IMR-90 (cell line): ENCODE data around the gene ACP4. TPM values are rescaled to one million over a fixed set of nuclear protein-coding genes. Genes with fewer than 3 reads are reported as not detected.

Experiments
- ATAC-seq: fragments of 200-7000 bp; cut with Tn5 transposase; 2 replicates; pipeline ENCODE4 v1.9.1; 2020; ENCODE audit warnings: low read depth, mild to moderate bottlenecking, moderate library complexity
- BruUV-seq: library from RNA; stranded (reverse); fragments of 400-500 nt; replicated peaks from 2 replicates; lab custom pipeline; 2021; lab: Mats Ljungman, UMichigan
- CTCF ChIA-PET: fragments of 300-600 bp; formaldehyde crosslinking; extraction: SDS; loops from one replicate; lab custom pipeline; 2021; ENCODE audit warnings: antibody characterized with exemption; lab: Yijun Ruan, JAX
- POLR2A ChIA-PET: fragments of 300-600 bp; sonication (Branson Sonifier 250); formaldehyde crosslinking; loops from one replicate; lab custom pipeline; 2022; ENCODE audit warnings: antibody characterized with exemption; ENCODE audit not compliant: unreplicated experiment; lab: Charles Lee
- DNase-seq: peaks from one replicate; pipeline ENCODE4 v3.0.0; 2013
- H2AFZ ChIP-seq: replicated peaks from 2 replicates; pipeline ENCODE3; 2013; ENCODE audit warnings: low read length, mild to moderate bottlenecking; ENCODE audit not compliant: poor library complexity
- H2AK5ac ChIP-seq: 2 replicates; pipeline ENCODE4 v1.6.1; 2013; ENCODE audit warnings: low read depth, low read length, inconsistent platforms
- H2AK9ac ChIP-seq: replicated peaks from 2 replicates; pipeline ENCODE3; 2013; ENCODE audit warnings: mild to moderate bottlenecking, low read depth, low read length, moderate library complexity; ENCODE audit not compliant: poor library complexity
- H2BK120ac ChIP-seq: 2 replicates; pipeline ENCODE4 v1.6.1; 2013; ENCODE audit warnings: low read depth, low read length, inconsistent platforms
- H2BK15ac ChIP-seq: 3 replicates; pipeline ENCODE4 v1.6.1; 2013; ENCODE audit warnings: low read depth, low read length, inconsistent platforms
- H2BK20ac ChIP-seq: 2 replicates; pipeline ENCODE4 v1.6.1; 2013; ENCODE audit warnings: low read depth, mild to moderate bottlenecking, inconsistent platforms, low read length, moderate library complexity
- H2BK5ac ChIP-seq: 2 replicates; pipeline ENCODE4 v1.6.1; 2013; ENCODE audit warnings: mild to moderate bottlenecking, low read depth, low read length, inconsistent platforms; ENCODE audit not compliant: poor library complexity, severe bottlenecking
- H3K14ac ChIP-seq: replicated peaks from 2 replicates; pipeline ENCODE4 v1.6.1; 2013; ENCODE audit warnings: low read depth, low read length, inconsistent platforms
- H3K18ac ChIP-seq: 2 replicates; pipeline ENCODE4 v1.6.1; 2013; ENCODE audit warnings: low read depth, low read length, control low read depth
- H3K23ac ChIP-seq: 2 replicates; pipeline ENCODE4 v1.6.1; 2013; ENCODE audit warnings: low read depth, low read length, inconsistent platforms
- H3K27ac ChIP-seq: 2 replicates; pipeline ENCODE4 v1.5.1; 2013; ENCODE audit warnings: mild to moderate bottlenecking, control low read depth, low read length; ENCODE audit not compliant: insufficient read depth
- H3K27me3 ChIP-seq: 2 replicates; pipeline ENCODE4 v1.6.1; 2013; ENCODE audit warnings: low read length; ENCODE audit not compliant: control insufficient read depth, insufficient read depth
- H3K36me3 ChIP-seq: 2 replicates; pipeline ENCODE4 v1.6.1; 2013; ENCODE audit warnings: low read length, mixed read lengths; ENCODE audit not compliant: control insufficient read depth, insufficient read depth
- H3K4ac ChIP-seq: 2 replicates; pipeline ENCODE4 v1.6.1; 2013; ENCODE audit warnings: low read depth, low read length, inconsistent platforms
- H3K4me1 ChIP-seq: 2 replicates; pipeline ENCODE4 v1.6.1; 2013; ENCODE audit warnings: low read length, mixed read lengths; ENCODE audit not compliant: control insufficient read depth, insufficient read depth
- H3K4me2 ChIP-seq: 2 replicates; pipeline ENCODE4 v1.6.1; 2013; ENCODE audit warnings: low read depth, mild to moderate bottlenecking, control low read depth, low read length, moderate library complexity
- H3K4me3 ChIP-seq: 2 replicates; pipeline ENCODE4 v1.5.1; 2013; ENCODE audit warnings: low read depth, mild to moderate bottlenecking, control low read depth, low read length, moderate library complexity; ENCODE audit not compliant: insufficient read depth
- H3K56ac ChIP-seq: 2 replicates; pipeline ENCODE4 v1.6.1; 2013; ENCODE audit warnings: low read length, inconsistent platforms; ENCODE audit not compliant: insufficient read depth; ENCODE audit errors: extremely low read depth
- H3K79me1 ChIP-seq, 2 experiments: 2 replicates each; pipeline ENCODE4 v1.6.1; 2013; ENCODE audit warnings: low read length in 2 of 2, inconsistent platforms in 1 of 2, low read depth in 1 of 2
- H3K9ac ChIP-seq: 2 replicates; pipeline ENCODE4 v1.6.1; 2013; ENCODE audit warnings: low read depth, low read length, control low read depth
- H3K9me1 ChIP-seq: 2 replicates; pipeline ENCODE4 v1.6.1; 2013; ENCODE audit warnings: low read length, inconsistent platforms; ENCODE audit not compliant: insufficient read depth
- H3K9me3 ChIP-seq: 2 replicates; pipeline ENCODE4 v1.6.1; 2013; ENCODE audit warnings: low read length; ENCODE audit not compliant: control insufficient read depth, insufficient read depth
- H4K20me1 ChIP-seq: 2 replicates; pipeline ENCODE4 v1.6.1; 2013; ENCODE audit warnings: low read length, inconsistent platforms; ENCODE audit not compliant: insufficient read depth
- H4K5ac ChIP-seq: 2 replicates; pipeline ENCODE4 v1.6.1; 2013; ENCODE audit warnings: mild to moderate bottlenecking, low read depth, low read length, control low read depth
- H4K8ac ChIP-seq, 2 experiments: 2 replicates each; pipeline ENCODE4 v1.6.1; 2013; ENCODE audit warnings: low read depth in 2 of 2, low read length in 2 of 2, control low read depth in 1 of 2, inconsistent platforms in 1 of 2
- H4K91ac ChIP-seq: 2 replicates; pipeline ENCODE4 v1.6.1; 2013; ENCODE audit warnings: low read depth, low read length, inconsistent platforms; ENCODE audit not compliant: insufficient read depth
- BHLHE40 ChIP-seq: fragments of 150-350 bp; IDR thresholded peaks from 2 replicates; pipeline ENCODE4 v1.6.1; 2016; ENCODE audit warnings: mild to moderate bottlenecking, low read depth, low read length
- CEBPB ChIP-seq: IDR thresholded peaks from 2 replicates; pipeline ENCODE4 v1.6.1; 2012; ENCODE audit warnings: low read depth, low read length, improper control_type of control experiment
- CHD1 ChIP-seq: IDR thresholded peaks from 2 replicates; pipeline ENCODE4 v1.6.1; 2012; ENCODE audit warnings: low read depth, low read length, improper control_type of control experiment
- FOS ChIP-seq: fragments of 150-350 bp; IDR thresholded peaks from 2 replicates; pipeline ENCODE4 v1.6.1; 2016; ENCODE audit warnings: low read depth, low read length
- MAFK ChIP-seq: IDR thresholded peaks from 2 replicates; pipeline ENCODE4 v1.6.1; 2012; ENCODE audit warnings: low read depth, low read length, improper control_type of control experiment
- MAZ ChIP-seq: IDR thresholded peaks from 2 replicates; pipeline ENCODE4 v1.6.1; 2012; ENCODE audit warnings: low read depth, mild to moderate bottlenecking, low read length, improper control_type of control experiment, moderate library complexity, borderline replicate concordance
- MXI1 ChIP-seq: IDR thresholded peaks from 2 replicates; pipeline ENCODE4 v1.6.1; 2012; ENCODE audit warnings: low read depth, mild to moderate bottlenecking, low read length, moderate library complexity, borderline replicate concordance
- NFE2L2 ChIP-seq: fragments of 150-350 bp; IDR thresholded peaks from 2 replicates; pipeline ENCODE4 v1.6.1; 2016; ENCODE audit warnings: low read depth, mild to moderate bottlenecking, low read length
- RAD21 ChIP-seq: IDR thresholded peaks from 2 replicates; pipeline ENCODE4 v1.6.1; 2012; ENCODE audit warnings: low read length, improper control_type of control experiment
- RFX5 ChIP-seq: IDR thresholded peaks from 2 replicates; pipeline ENCODE4 v1.8.0; 2012; ENCODE audit warnings: low read depth, mild to moderate bottlenecking, low read length, moderate library complexity
- SMC3 ChIP-seq: fragments of 150-350 bp; IDR thresholded peaks from 2 replicates; pipeline ENCODE4 v1.6.1; 2016; ENCODE audit warnings: low read depth, mild to moderate bottlenecking, antibody characterized with exemption, low read length, moderate library complexity
- WGBS, 2 experiments: methylation state at CpG; one replicate each; pipeline versions ENCODE4 v1.1.5 to v1.1.7; 2013; ENCODE audit warnings: missing lambda C conversion rate in 2 of 2; ENCODE audit not compliant: insufficient read length in 1 of 2; ENCODE audit errors: extremely low coverage in 2 of 2; 5-methylcytosine and 5-hydroxymethylcytosine counted together
- dilution Hi-C: fragments of 300-500 bp; cut with HindIII; formaldehyde crosslinking; loops from one replicate; pipeline ENCODE4 v1.14.3; 2018; ENCODE audit warnings: low sequenced_read_pairs; ENCODE audit not compliant: unreplicated experiment
- in situ Hi-C: fragments of 300-500 bp; cut with MboI; formaldehyde crosslinking; loops from 3 replicates; pipeline ENCODE4 v1.14.3; 2019; ENCODE audit warnings: low sequenced_read_pairs, inconsistent platforms, mixed read lengths
- intact Hi-C: fragments of 100-400 bp; cut with micrococcal nuclease; formaldehyde crosslinking; loops from 2 replicates; pipeline ENCODE4 v1.10.0; 2022
- polyA plus RNA-seq, 3 experiments: library from polyadenylated mRNA; depleted of rRNA; stranded (reverse); fragments of >200 nt; gene quantifications; 2 replicates each; pipeline ENCODE4 v1.2.3, GENCODE V29; 2012; ENCODE audit warnings: low replicate concordance in 1 of 3
- total RNA-seq: library from RNA; depleted of rRNA; stranded (reverse); fragments of >200 nt; gene quantifications from 2 replicates; pipeline ENCODE4 v1.2.3, GENCODE V29; 2012
- TF ChIP-seq, protein P1 (sequence below): conservative IDR thresholded peaks from 2 replicates; pipeline ENCODE4 v1.5.1; 2012; ENCODE audit warnings: mild to moderate bottlenecking, low read depth, low read length, improper control_type of control experiment
- TF ChIP-seq, protein P2 (sequence below): fragments of 150-350 bp; IDR thresholded peaks from 2 replicates; pipeline ENCODE4 v1.6.1; 2017; ENCODE audit warnings: mild to moderate bottlenecking, antibody characterized with exemption, low read length, low read depth
- TF ChIP-seq, protein P3 (sequence below): fragments of 150-350 bp; IDR thresholded peaks from 2 replicates; pipeline ENCODE4 v1.6.1; 2016; ENCODE audit warnings: low read depth, mild to moderate bottlenecking, low read length, moderate library complexity, borderline replicate concordance

The ACP4 gene
- total and polyA plus RNA-seq, 2 of the 4 experiments (the other 2 are of a cell fraction) = not detected

DNA sequence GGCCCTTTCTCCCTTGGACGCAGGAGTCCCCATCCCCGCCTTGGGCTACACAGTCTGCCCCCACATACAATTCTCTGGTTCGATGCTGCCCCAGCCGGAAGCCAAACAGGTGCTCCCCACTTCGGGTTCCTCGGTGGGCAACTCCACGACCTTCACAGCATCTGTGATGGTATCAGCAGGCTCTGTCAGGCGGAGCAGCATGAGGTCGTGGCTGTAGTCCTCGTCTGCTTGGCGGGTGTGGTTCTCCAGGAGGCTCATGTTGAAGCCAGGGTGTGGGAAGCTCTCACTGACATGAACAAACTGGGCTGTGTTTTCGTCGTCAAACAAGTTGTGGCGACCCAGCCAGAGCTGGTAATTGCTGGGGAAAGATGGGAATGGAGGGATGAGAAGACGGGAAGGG lies 29.9 kb downstream of the ACP4 start:
- 3% methylated on average over 8 of the region's 15 CpGs; no CpG with 5 or more reads in 1 of the 2 experiments for WGBS, 2 experiments
- no peak overlapping the region for H2AK9ac ChIP-seq
- dilution Hi-C loops = no loop called here

More for the DNA sequence above, 29.9 kb downstream of the ACP4 start:
- Histone ChIP-seq H3K23ac (no peak overlapping the region), H3K9ac (no peak overlapping the region), H3K9me3 (no peaks in the 10 kb centered on the region), H3K36me3 (no peaks in the 10 kb centered on the region), H3K27ac (no peak overlapping the region), H2BK15ac (no peak overlapping the region), H3K79me1 (no peaks in the 10 kb centered on the region), H3K18ac (no peak overlapping the region), H2BK20ac (no peak overlapping the region), H3K4me2 (no peak overlapping the region), H4K20me1 (no peaks in the 10 kb centered on the region), H3K27me3 (peaks cover 43% of the 10 kb centered on the region), H3K56ac (no peak overlapping the region), H3K4me1 (no peaks in the 10 kb centered on the region), H2BK5ac (no peak overlapping the region), H4K91ac (no peak overlapping the region), H4K8ac (no peak overlapping the region), H2AK5ac (no peak overlapping the region), H3K14ac (no peak overlapping the region), H3K4me3 (no peak overlapping the region), H3K9me1 (no peaks in the 10 kb centered on the region), H2AFZ (no peak overlapping the region), H4K5ac (no peak overlapping the region), H2BK120ac (no peak overlapping the region), H3K4ac (no peak overlapping the region)
- intact Hi-C loops = no loop called here
- DNase-seq (no peak), ATAC-seq (no peak)
- ChIA-PET POLR2A (no interaction called here), CTCF (no interaction called here)
- in situ Hi-C loops = no loop called here
- TF ChIP-seq, protein P1, sequence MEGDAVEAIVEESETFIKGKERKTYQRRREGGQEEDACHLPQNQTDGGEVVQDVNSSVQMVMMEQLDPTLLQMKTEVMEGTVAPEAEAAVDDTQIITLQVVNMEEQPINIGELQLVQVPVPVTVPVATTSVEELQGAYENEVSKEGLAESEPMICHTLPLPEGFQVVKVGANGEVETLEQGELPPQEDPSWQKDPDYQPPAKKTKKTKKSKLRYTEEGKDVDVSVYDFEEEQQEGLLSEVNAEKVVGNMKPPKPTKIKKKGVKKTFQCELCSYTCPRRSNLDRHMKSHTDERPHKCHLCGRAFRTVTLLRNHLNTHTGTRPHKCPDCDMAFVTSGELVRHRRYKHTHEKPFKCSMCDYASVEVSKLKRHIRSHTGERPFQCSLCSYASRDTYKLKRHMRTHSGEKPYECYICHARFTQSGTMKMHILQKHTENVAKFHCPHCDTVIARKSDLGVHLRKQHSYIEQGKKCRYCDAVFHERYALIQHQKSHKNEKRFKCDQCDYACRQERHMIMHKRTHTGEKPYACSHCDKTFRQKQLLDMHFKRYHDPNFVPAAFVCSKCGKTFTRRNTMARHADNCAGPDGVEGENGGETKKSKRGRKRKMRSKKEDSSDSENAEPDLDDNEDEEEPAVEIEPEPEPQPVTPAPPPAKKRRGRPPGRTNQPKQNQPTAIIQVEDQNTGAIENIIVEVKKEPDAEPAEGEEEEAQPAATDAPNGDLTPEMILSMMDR = no peak
- TF ChIP-seq SMC3 = no peak
- TF ChIP-seq MAFK = no peak
- TF ChIP-seq RFX5 = no peak
- TF ChIP-seq, protein P2, sequence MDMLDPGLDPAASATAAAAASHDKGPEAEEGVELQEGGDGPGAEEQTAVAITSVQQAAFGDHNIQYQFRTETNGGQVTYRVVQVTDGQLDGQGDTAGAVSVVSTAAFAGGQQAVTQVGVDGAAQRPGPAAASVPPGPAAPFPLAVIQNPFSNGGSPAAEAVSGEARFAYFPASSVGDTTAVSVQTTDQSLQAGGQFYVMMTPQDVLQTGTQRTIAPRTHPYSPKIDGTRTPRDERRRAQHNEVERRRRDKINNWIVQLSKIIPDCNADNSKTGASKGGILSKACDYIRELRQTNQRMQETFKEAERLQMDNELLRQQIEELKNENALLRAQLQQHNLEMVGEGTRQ = no peak
- TF ChIP-seq NFE2L2 = no peak
- no peak for TF ChIP-seq BHLHE40
- no peak for TF ChIP-seq MAZ
- TF ChIP-seq CHD1 = no peak
- TF ChIP-seq RAD21 = no peak
- TF ChIP-seq, protein P3, sequence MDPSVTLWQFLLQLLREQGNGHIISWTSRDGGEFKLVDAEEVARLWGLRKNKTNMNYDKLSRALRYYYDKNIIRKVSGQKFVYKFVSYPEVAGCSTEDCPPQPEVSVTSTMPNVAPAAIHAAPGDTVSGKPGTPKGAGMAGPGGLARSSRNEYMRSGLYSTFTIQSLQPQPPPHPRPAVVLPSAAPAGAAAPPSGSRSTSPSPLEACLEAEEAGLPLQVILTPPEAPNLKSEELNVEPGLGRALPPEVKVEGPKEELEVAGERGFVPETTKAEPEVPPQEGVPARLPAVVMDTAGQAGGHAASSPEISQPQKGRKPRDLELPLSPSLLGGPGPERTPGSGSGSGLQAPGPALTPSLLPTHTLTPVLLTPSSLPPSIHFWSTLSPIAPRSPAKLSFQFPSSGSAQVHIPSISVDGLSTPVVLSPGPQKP = no peak
- no peak for TF ChIP-seq FOS
- no peak for TF ChIP-seq MXI1
- TF ChIP-seq CEBPB = no peak
- no TSS peak for BruUV-seq
